Measurements from ENCODE around the gene RFTN1. TPM values are rescaled to one million over a fixed set of nuclear protein-coding genes. Genes with fewer than 3 reads are reported as not detected.

RFTN1 gene
- total and polyA plus RNA-seq, 9 of the 15 experiments (the other 6 are each of a cell fraction or from before 2014, with no cell fraction given), result 0.08 to 0.51 (median 0.11) TPM; not detected in 6

GRCh38 chr3:16506884-16507577 is 6.5 kb downstream of the RFTN1 start:
- POLR2A ChIA-PET, result interaction anchor here (1.1 kb wide), 1 partner anchor 10 kb away, joined by 3 read pairs; no protein-coding TSS in a partner anchor
- DNase-seq (ENCODE audit: extremely low read depth in 1 of 4, low spot score in 3 of 4), result no peak
- no peaks in the 10 kb centered on the region for H3K9me1 ChIP-seq (ENCODE audit: control insufficient read depth, insufficient read depth, low read length)
- intact Hi-C loops (cut with micrococcal nuclease), result no loop called here
- H4K20me1 ChIP-seq (replicated peaks; ENCODE audit: control insufficient read depth, insufficient read depth, low read length), result no peaks in the 10 kb centered on the region; the same call in 1 of the 2 replicates
- H3K27ac ChIP-seq (ENCODE audit: extremely low read depth, low read depth, low read length), result no peak overlapping the region
- BruUV-seq (replicated peaks), result no TSS peak
- no peaks in the 10 kb centered on the region for H3K9me3 ChIP-seq (replicated peaks; ENCODE audit: control insufficient read depth, insufficient read depth, low read depth, low read length)
- TF ChIP-seq, protein P1, sequence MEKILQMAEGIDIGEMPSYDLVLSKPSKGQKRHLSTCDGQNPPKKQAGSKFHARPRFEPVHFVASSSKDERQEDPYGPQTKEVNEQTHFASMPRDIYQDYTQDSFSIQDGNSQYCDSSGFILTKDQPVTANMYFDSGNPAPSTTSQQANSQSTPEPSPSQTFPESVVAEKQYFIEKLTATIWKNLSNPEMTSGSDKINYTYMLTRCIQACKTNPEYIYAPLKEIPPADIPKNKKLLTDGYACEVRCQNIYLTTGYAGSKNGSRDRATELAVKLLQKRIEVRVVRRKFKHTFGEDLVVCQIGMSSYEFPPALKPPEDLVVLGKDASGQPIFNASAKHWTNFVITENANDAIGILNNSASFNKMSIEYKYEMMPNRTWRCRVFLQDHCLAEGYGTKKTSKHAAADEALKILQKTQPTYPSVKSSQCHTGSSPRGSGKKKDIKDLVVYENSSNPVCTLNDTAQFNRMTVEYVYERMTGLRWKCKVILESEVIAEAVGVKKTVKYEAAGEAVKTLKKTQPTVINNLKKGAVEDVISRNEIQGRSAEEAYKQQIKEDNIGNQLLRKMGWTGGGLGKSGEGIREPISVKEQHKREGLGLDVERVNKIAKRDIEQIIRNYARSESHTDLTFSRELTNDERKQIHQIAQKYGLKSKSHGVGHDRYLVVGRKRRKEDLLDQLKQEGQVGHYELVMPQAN (IDR thresholded peaks at IDR 0.05; ENCODE audit: borderline replicate concordance), result no peak
- TF ChIP-seq ZNF280A (IDR thresholded peaks at IDR 0.05; ENCODE audit: low read depth, partially characterized antibody), result no peak
- TF ChIP-seq BCOR (IDR thresholded peaks at IDR 0.05), result 0 out of 2 replicates have a peak, but pooled peaks have one; percentile 15
- TF ChIP-seq RBM25 (IDR thresholded peaks at IDR 0.05; ENCODE audit: low read depth, low read length, severe bottlenecking), result peak; percentile 84
- H3K4me3 ChIP-seq, result no peak overlapping the region
- H3K4me2 ChIP-seq (ENCODE audit: insufficient read depth, low read length), result no peak overlapping the region
- no peaks in the 10 kb centered on the region for H3K4me1 ChIP-seq (replicated peaks in 1 of 2; ENCODE audit: control insufficient read depth in 2 of 2, insufficient read depth in 2 of 2, low read length in 2 of 2)
- no peaks in the 10 kb centered on the region for H3K36me3 ChIP-seq (ENCODE audit: control insufficient read depth, insufficient read depth, low read length)
- WGBS (ENCODE audit: insufficient coverage, low coverage, missing lambda C conversion rate), result 0% methylated on average over 2 of the region's 2 CpGs
- CTCF ChIA-PET (ENCODE audit: low intra/inter-chr PET ratio), result no interaction called here
- peaks cover 20 to 48% of the 10 kb centered on the region in 2 experiments for H3K27me3 ChIP-seq (ENCODE audit: control insufficient read depth in 2 of 2, insufficient read depth in 2 of 2, low read length in 2 of 2)
- FAIRE-seq, result no peak
- no peak overlapping the region for H3K9ac ChIP-seq (ENCODE audit: insufficient read depth in 1 of 2, low read depth in 2 of 2, low read length in 2 of 2)
- ATAC-seq, result no peak
- in situ Hi-C loops (cut with MboI), result no loop called here
- H2AFZ ChIP-seq (ENCODE audit: low read depth, low read length), result no peak overlapping the region
- no peaks in the 10 kb centered on the region for H3K79me2 ChIP-seq (ENCODE audit: control insufficient read depth, insufficient read depth, low read length)
